Measurements from ENCODE around the gene CHCHD4.

- TF ChIP-seq CTCF (conservative IDR thresholded peaks at IDR 0.05; ENCODE audit: low read depth, low read length): no peak
- no peak for TF ChIP-seq EZH2 (IDR thresholded peaks at IDR 0.05; ENCODE audit: low read length, unreplicated experiment)
- no peak for TF ChIP-seq EZH2phosphoT487 (IDR thresholded peaks at IDR 0.05; ENCODE audit: borderline replicate concordance, low read length)
These were observed 16.5 kb upstream of the CHCHD4 start for GRCh38 chr3:14141144-14141543.

Data from PC-3 (cell line).